ENCODE results near the gene EPB41L1. TPM values are rescaled to one million over a fixed set of nuclear protein-coding genes. Genes with fewer than 3 reads are reported as not detected.

The EPB41L1 gene
- total RNA-seq, 1 experiment from 2014 or later: 7.1 TPM

GRCh38 chr20:36113566-36114250 lies 40.8 kb upstream of the EPB41L1 start:
- POLR2A ChIA-PET (ENCODE audit: low non-redundant PET): no interaction called here
- TF ChIP-seq, protein P1, sequence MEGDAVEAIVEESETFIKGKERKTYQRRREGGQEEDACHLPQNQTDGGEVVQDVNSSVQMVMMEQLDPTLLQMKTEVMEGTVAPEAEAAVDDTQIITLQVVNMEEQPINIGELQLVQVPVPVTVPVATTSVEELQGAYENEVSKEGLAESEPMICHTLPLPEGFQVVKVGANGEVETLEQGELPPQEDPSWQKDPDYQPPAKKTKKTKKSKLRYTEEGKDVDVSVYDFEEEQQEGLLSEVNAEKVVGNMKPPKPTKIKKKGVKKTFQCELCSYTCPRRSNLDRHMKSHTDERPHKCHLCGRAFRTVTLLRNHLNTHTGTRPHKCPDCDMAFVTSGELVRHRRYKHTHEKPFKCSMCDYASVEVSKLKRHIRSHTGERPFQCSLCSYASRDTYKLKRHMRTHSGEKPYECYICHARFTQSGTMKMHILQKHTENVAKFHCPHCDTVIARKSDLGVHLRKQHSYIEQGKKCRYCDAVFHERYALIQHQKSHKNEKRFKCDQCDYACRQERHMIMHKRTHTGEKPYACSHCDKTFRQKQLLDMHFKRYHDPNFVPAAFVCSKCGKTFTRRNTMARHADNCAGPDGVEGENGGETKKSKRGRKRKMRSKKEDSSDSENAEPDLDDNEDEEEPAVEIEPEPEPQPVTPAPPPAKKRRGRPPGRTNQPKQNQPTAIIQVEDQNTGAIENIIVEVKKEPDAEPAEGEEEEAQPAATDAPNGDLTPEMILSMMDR (conservative IDR thresholded peaks at IDR 0.05; ENCODE audit: low read depth, low read length): no peak
- no peak for TF ChIP-seq EZH2 (IDR thresholded peaks at IDR 0.05; ENCODE audit: borderline replicate concordance, low read depth, low read length, poor library complexity, severe bottlenecking)

DNA sequence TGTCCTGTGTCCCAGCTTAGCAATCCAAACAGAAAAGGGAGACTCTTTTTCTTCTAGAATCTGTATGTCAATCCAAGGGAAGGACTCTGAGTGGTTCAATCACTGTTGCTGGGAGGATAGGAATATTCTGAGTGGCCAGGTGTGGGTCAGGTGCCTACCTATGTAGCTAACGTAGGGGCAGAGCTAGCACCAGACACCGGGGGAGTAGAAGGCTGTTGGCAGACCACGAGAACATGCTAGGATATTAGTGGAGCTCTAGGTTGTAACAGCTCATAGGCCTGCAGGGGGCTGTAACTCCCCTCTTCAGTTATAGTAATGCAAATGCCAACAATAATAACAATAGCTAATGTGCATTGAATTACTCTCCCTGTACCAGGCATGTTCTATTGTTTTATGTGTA lies 39.8 kb upstream of the EPB41L1 start:
- TF ChIP-seq, protein P1 (conservative IDR thresholded peaks at IDR 0.05; ENCODE audit: low read depth, low read length): no peak
- no peak for TF ChIP-seq EZH2 (IDR thresholded peaks at IDR 0.05; ENCODE audit: borderline replicate concordance, low read depth, low read length, poor library complexity, severe bottlenecking)
- H3K4me1 ChIP-seq (ENCODE audit: insufficient read depth, low read length, poor library complexity, severe bottlenecking): no peaks in the 10 kb centered on the region
- no peaks in the 10 kb centered on the region for H3K9me3 ChIP-seq (ENCODE audit: low read depth, low read length, poor library complexity, severe bottlenecking)
- no TSS peak for BruUV-seq (replicated peaks)
- DNase-seq (ENCODE audit: low spot score): no peak
- ChIA-PET POLR2A (ENCODE audit: low non-redundant PET) (no interaction called here), CTCF (no interaction called here)
- no peak overlapping the region for H3K27ac ChIP-seq (ENCODE audit: low read depth, low read length, poor library complexity, severe bottlenecking)
- intact Hi-C loops (cut with micrococcal nuclease; ENCODE audit: unreplicated experiment): no loop called here
- no peaks in the 10 kb centered on the region for H3K27me3 ChIP-seq (replicated peaks; ENCODE audit: insufficient read depth, low read depth, low read length, poor library complexity)
- no peak overlapping the region for H3K4me3 ChIP-seq (ENCODE audit: low read depth, low read length, poor library complexity, severe bottlenecking)
- no peaks in the 10 kb centered on the region for H3K36me3 ChIP-seq (ENCODE audit: insufficient read depth, low read length, poor library complexity, severe bottlenecking)

More at GRCh38 chr20:36113566-36114250, 40.8 kb upstream of the EPB41L1 start:
- BruUV-seq (replicated peaks): no TSS peak
- CTCF ChIA-PET: no interaction called here
- Histone ChIP-seq H3K36me3 (ENCODE audit: insufficient read depth, low read length, poor library complexity, severe bottlenecking) (no peaks in the 10 kb centered on the region), H3K27ac (ENCODE audit: low read depth, low read length, poor library complexity, severe bottlenecking) (no peak overlapping the region), H3K9me3 (ENCODE audit: low read depth, low read length, poor library complexity, severe bottlenecking) (no peaks in the 10 kb centered on the region), H3K4me1 (ENCODE audit: insufficient read depth, low read length, poor library complexity, severe bottlenecking) (no peaks in the 10 kb centered on the region), H3K4me3 (ENCODE audit: low read depth, low read length, poor library complexity, severe bottlenecking) (no peak overlapping the region), H3K27me3 (replicated peaks; ENCODE audit: insufficient read depth, low read depth, low read length, poor library complexity) (no peaks in the 10 kb centered on the region)
- DNase-seq (ENCODE audit: low spot score): no peak
- intact Hi-C loops (cut with micrococcal nuclease; ENCODE audit: unreplicated experiment): no loop called here

GRCh38 chr20:36115925-36116324 lies 38.6 kb upstream of the EPB41L1 start:
- H3K27ac ChIP-seq (ENCODE audit: low read depth, low read length, poor library complexity, severe bottlenecking): no peak overlapping the region
- BruUV-seq (replicated peaks): no TSS peak
- TF ChIP-seq EZH2 (IDR thresholded peaks at IDR 0.05; ENCODE audit: borderline replicate concordance, low read depth, low read length, poor library complexity, severe bottlenecking): no peak
- TF ChIP-seq, protein P1 (conservative IDR thresholded peaks at IDR 0.05; ENCODE audit: low read depth, low read length): no peak
- H3K9me3 ChIP-seq (ENCODE audit: low read depth, low read length, poor library complexity, severe bottlenecking): no peaks in the 10 kb centered on the region
- no peaks in the 10 kb centered on the region for H3K27me3 ChIP-seq (replicated peaks; ENCODE audit: insufficient read depth, low read depth, low read length, poor library complexity)
- no peaks in the 10 kb centered on the region for H3K36me3 ChIP-seq (ENCODE audit: insufficient read depth, low read length, poor library complexity, severe bottlenecking)
- H3K4me3 ChIP-seq (ENCODE audit: low read depth, low read length, poor library complexity, severe bottlenecking): no peak overlapping the region
- DNase-seq (ENCODE audit: low spot score): no peak
- H3K4me1 ChIP-seq (ENCODE audit: insufficient read depth, low read length, poor library complexity, severe bottlenecking): no peaks in the 10 kb centered on the region
- intact Hi-C loops (cut with micrococcal nuclease; ENCODE audit: unreplicated experiment): no loop called here
- ChIA-PET CTCF (interaction anchor here (0.7 kb wide), 1 partner anchor 9 kb away, joined by 4 read pairs; no protein-coding TSS in a partner anchor), POLR2A (ENCODE audit: low non-redundant PET) (no interaction called here)
